Common myeloid progenitor, CD34-positive (primary cell): ENCODE measurements around the gene BHLHE40. TPM values are rescaled to one million over a fixed set of nuclear protein-coding genes. Genes with fewer than 3 reads are reported as not detected.

Experiments
- CTCF ChIA-PET: fragments of 350-600 bp; sonication (Branson Sonifier 250); formaldehyde crosslinking; loops from one replicate; lab custom pipeline; 2021; ENCODE audit warnings: antibody characterized with exemption; lab: Charles Lee
- POLR2A ChIA-PET: fragments of 350-600 bp; sonication (Branson Sonifier 250); formaldehyde crosslinking; loops from one replicate; lab custom pipeline; 2021; ENCODE audit warnings: antibody characterized with exemption; lab: Charles Lee
- DNase-seq, 3 donors: peaks; one replicate each; pipeline versions ENCODE4 v3.0.0 to v3.0.0-alpha.2; 2013
- H3K27ac ChIP-seq, 2 experiments: 1 replicate in 1 of 2; 2 replicates in 1 of 2; pipeline ENCODE4 v1.7.0; 2013; ENCODE audit warnings: inconsistent platforms in 2 of 2, low read length in 2 of 2, mild to moderate bottlenecking in 2 of 2, low read depth in 1 of 2, moderate library complexity in 1 of 2; ENCODE audit not compliant: severe bottlenecking in 2 of 2, insufficient read depth in 1 of 2, poor library complexity in 1 of 2
- H3K27me3 ChIP-seq, 5 experiments: replicated peaks in 2 of 5; 1 replicate in 3 of 5; 2 replicates in 2 of 5; pipeline versions ENCODE4 v1.6.1 to v1.7.0; 2013; ENCODE audit warnings: low read length in 4 of 5, mild to moderate bottlenecking in 2 of 5, moderate library complexity in 2 of 5, inconsistent platforms in 1 of 5; ENCODE audit not compliant: insufficient read depth in 5 of 5, control insufficient read depth in 4 of 5
- H3K36me3 ChIP-seq, 4 experiments: 1 replicate in 2 of 4; 2 replicates in 2 of 4; pipeline versions ENCODE4 v1.6.1 to v1.7.0; 2013; ENCODE audit warnings: low read length in 3 of 4, control low read depth in 1 of 4, mild to moderate bottlenecking in 1 of 4; ENCODE audit not compliant: control insufficient read depth in 4 of 4, insufficient read depth in 4 of 4
- H3K4me1 ChIP-seq, 4 experiments: 1 replicate in 3 of 4; 2 replicates in 1 of 4; pipeline versions ENCODE4 v1.6.1 to v1.7.1; 2013; ENCODE audit warnings: low read length in 3 of 4, mild to moderate bottlenecking in 3 of 4, control low read depth in 1 of 4, inconsistent platforms in 1 of 4, moderate library complexity in 1 of 4; ENCODE audit not compliant: control insufficient read depth in 4 of 4, insufficient read depth in 4 of 4; ENCODE audit errors: control extremely low read depth in 1 of 4
- H3K4me3 ChIP-seq, 7 experiments: 1 replicate in 4 of 7; 2 replicates in 3 of 7; pipeline versions ENCODE4 v1.5.1 to v1.7.0; 2013; ENCODE audit warnings: mild to moderate bottlenecking in 7 of 7, low read length in 6 of 7, moderate library complexity in 6 of 7, inconsistent platforms in 2 of 7, low read depth in 2 of 7, control low read depth in 1 of 7; ENCODE audit not compliant: insufficient read depth in 4 of 7, control insufficient read depth in 1 of 7; ENCODE audit errors: extremely low read depth in 1 of 7
- H3K9me3 ChIP-seq, 5 experiments: 1 replicate in 4 of 5; 2 replicates in 1 of 5; pipeline versions ENCODE4 v1.6.1 to v1.7.1; 2013; ENCODE audit warnings: low read length in 4 of 5, mild to moderate bottlenecking in 2 of 5, inconsistent platforms in 1 of 5, low read depth in 1 of 5, moderate library complexity in 1 of 5; ENCODE audit not compliant: control insufficient read depth in 4 of 5, insufficient read depth in 2 of 5; ENCODE audit errors: control extremely low read depth in 1 of 5
- WGBS: methylation state at CpG from one replicate; pipeline ENCODE4 v1.1.5; 2013; ENCODE audit not compliant: insufficient coverage; 5-methylcytosine and 5-hydroxymethylcytosine counted together
- polyA plus RNA-seq: library from polyadenylated mRNA; unstranded; fragments of 120-200 nt; gene quantifications from one replicate; pipeline ENCODE4 v1.2.1, GENCODE V29; 2013

Gene BHLHE40
- polyA plus RNA-seq, result 39.2 TPM

DNA sequence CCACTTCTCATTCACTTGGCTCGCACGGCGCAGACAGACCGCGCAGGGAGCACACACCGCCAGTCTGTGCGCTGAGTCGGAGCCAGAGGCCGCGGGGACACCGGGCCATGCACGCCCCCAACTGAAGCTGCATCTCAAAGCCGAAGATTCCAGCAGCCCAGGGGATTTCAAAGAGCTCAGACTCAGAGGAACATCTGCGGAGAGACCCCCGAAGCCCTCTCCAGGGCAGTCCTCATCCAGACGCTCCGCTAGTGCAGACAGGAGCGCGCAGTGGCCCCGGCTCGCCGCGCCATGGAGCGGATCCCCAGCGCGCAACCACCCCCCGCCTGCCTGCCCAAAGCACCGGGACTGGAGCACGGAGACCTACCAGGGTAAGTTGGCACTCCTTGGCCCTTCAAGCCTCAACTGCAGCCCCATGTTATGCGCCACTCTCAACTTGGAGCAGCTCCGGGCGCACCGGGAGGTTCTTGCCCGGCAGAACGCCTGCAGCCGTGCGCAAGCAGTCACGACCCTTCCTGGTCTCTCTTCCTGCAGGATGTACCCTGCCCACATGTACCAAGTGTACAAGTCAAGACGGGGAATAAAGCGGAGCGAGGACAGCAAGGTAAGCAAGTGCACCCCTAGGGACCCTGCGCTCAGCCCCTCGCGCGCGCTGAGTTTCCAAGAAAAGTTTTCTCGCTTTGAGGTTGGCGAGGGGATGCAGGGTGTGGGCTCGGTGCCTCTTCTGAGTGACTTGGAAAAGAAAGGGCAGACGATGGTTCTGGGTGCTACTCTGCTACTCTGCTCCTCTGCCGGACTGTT is at the start of gene BHLHE40:
TSS of gene BHLHE40 (plus strand) at position 10 of the 801 bp plus-strand sequence. CDS start at position 292, 282 bp downstream.
- H3K27me3 ChIP-seq, result no peaks in the 10 kb centered on the region
- peaks cover 14 to 73% (median 68%) of the 10 kb centered on the region in 4 experiments for H3K4me1 ChIP-seq
- ChIA-PET CTCF (interaction anchor here (0.8 to 11.2 kb wide), 29 partner anchors 14 to 268 kb away, joined by 3 to 135 read pairs (median 4); no protein-coding TSS in a partner anchor), POLR2A (interaction anchor here (0.6 to 5.9 kb wide), 27 partner anchors 20 to 284 kb away, joined by 3 to 57 read pairs (median 4); no protein-coding TSS in a partner anchor)
- peak within 1 kb of the TSS; percentile 88 to 93 for H3K27ac ChIP-seq
- peaks cover 0 to 42% (median 29%) of the 10 kb centered on the region in 4 experiments for H3K36me3 ChIP-seq
- no peaks in the 10 kb centered on the region for H3K9me3 ChIP-seq
- 0% methylated on average over 42 of the region's 51 CpGs for WGBS
- no peak for DNase-seq
- H3K4me3 ChIP-seq, result peak within 1 kb of the TSS; percentile 76 to 99 (median 97)

GRCh38 chr3:4930501-4930900 is 48.7 kb upstream of the BHLHE40 start:
- no peak for DNase-seq
- Histone ChIP-seq H3K4me1 (no peaks in the 10 kb centered on the region), H3K4me3 (no peak overlapping the region), H3K36me3 (no peaks in the 10 kb centered on the region), H3K27me3 (no peaks in the 10 kb centered on the region), H3K9me3 (no peaks in the 10 kb centered on the region), H3K27ac (no peak overlapping the region)
- ChIA-PET POLR2A (no interaction called here), CTCF (interaction anchor here (1.6 kb wide), 1 partner anchor 46 kb away, joined by 3 read pairs; no protein-coding TSS in a partner anchor)
- 100% methylated on average over 1 of the region's 1 CpG for WGBS

- Histone ChIP-seq H3K4me3 (no peak overlapping the region), H3K27me3 (no peaks in the 10 kb centered on the region), H3K4me1 (no peaks in the 10 kb centered on the region), H3K9me3 (no peaks in the 10 kb centered on the region), H3K27ac (no peak overlapping the region), H3K36me3 (no peaks in the 10 kb centered on the region)
- CTCF ChIA-PET, result interaction anchor here (1.7 kb wide), 1 partner anchor 13 kb away, joined by 3 read pairs; no protein-coding TSS in a partner anchor
- WGBS, result no CpG with 5 or more reads among the region's 3 CpGs
- DNase-seq, result no peak
- POLR2A ChIA-PET, result no interaction called here
Observed at GRCh38 chr3:4934050-4934449, 45.2 kb upstream of the BHLHE40 start.

- POLR2A ChIA-PET, result no interaction called here
- Histone ChIP-seq H3K9me3 (no peaks in the 10 kb centered on the region), H3K4me3 (no peak overlapping the region), H3K4me1 (no peaks in the 10 kb centered on the region), H3K36me3 (no peaks in the 10 kb centered on the region), H3K27me3 (no peaks in the 10 kb centered on the region), H3K27ac (no peak overlapping the region)
- 100% methylated on average over 1 of the region's 1 CpG for WGBS
- DNase-seq, result no peak
- CTCF ChIA-PET, result no interaction called here
Observed at GRCh38 chr3:4935347-4935746, 43.9 kb upstream of the BHLHE40 start.

DNA sequence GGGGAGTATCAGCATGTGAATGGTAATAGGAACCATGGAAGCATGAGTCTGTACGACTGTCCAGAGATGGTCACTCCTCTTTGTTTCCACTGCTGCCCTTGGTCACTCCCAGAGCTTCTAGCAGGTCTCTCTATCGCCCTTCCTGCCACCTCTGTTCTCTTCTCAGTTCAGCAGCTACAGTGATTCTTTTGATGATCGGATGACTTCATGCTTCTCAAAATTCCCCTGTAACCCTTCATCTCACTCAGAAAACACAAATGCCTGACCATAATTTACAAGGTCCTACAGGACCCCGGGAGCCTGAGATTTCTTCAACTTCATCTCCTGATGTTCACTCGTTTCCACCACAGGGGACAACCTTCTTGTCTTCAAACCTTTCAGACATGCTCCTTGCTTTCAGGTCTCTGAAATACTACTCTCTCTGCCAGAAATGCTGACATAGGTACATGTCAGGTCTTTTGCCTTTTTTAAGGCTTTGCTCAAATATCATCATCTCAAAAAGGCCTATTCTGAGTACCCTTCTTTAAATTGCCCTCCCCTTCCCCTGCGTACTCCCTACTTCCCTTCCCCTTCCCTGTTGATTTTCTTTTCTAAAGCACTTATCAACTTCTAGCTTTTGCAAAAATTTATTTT is 42.1 kb upstream of the BHLHE40 start:
- WGBS, result 100% methylated on average over 5 of the region's 6 CpGs
- DNase-seq, result no peak
- Histone ChIP-seq H3K4me1 (no peaks in the 10 kb centered on the region), H3K4me3 (no peak overlapping the region), H3K36me3 (no peaks in the 10 kb centered on the region), H3K27me3 (no peaks in the 10 kb centered on the region), H3K9me3 (no peaks in the 10 kb centered on the region), H3K27ac (no peak overlapping the region)
- ChIA-PET POLR2A (no interaction called here), CTCF (no interaction called here)

DNA sequence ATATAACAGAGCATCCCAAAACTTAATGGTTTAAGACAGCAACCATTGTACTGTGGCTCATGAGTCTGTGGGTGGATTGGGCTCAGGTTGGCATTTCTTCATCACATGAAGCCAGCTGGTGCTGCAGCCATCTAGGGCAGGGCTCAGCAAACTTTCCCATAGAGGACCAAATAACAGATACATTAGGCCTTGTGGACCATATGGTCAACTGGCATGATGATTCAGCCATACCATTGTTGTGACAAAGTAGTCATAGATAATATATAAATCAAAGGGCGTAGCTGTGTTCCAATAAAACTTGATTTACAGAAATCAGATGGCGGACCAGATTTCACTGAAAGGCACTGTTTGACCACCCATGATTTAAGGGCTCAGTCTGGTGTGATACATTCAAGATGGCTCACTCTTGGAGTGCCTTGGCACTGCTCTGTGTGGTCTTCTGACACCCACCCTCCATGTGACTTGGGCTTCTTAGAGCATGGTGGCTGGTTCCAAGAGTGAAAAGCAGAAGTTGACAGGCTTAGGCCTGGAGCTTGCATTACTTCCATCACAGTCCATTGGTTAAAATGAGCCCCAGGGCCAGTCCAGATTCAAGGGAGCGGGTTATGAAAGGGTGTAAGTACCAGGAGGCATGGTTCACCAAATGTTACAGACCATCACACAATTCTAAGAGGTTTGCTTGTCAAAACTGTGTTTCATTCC is 40.8 kb upstream of the BHLHE40 start:
- Histone ChIP-seq H3K27me3 (no peaks in the 10 kb centered on the region), H3K27ac (no peak overlapping the region), H3K4me1 (no peaks in the 10 kb centered on the region), H3K4me3 (no peak overlapping the region), H3K36me3 (no peaks in the 10 kb centered on the region), H3K9me3 (no peaks in the 10 kb centered on the region)
- CTCF ChIA-PET, result interaction anchor here (0.7 to 1.5 kb wide), 3 partner anchors 10 to 42 kb away, joined by 3 read pairs; no protein-coding TSS in a partner anchor
- POLR2A ChIA-PET, result no interaction called here
- DNase-seq, result peak in 2 of 3 donors; percentile 7
- 90% methylated on average over 2 of the region's 3 CpGs for whole genome bisulfite sequencing
